HEK293 (cell line): ENCODE measurements around the gene KRT27.

Experiments used
- CTCF ChIA-PET: fragments of 350-600 bp; formaldehyde crosslinking; extraction: SDS; loops from one replicate; lab custom pipeline; 2021; ENCODE audit warnings: antibody characterized with exemption; lab: Yijun Ruan, JAX
- POLR2A ChIA-PET: fragments of 300-600 bp; formaldehyde crosslinking; extraction: SDS; loops from one replicate; lab custom pipeline; 2020; ENCODE audit warnings: antibody characterized with exemption, inconsistent platforms; lab: Yijun Ruan, JAX
- H3K27ac ChIP-seq: fragments of 200-500 bp; sonication (Bioruptor generic); 2 replicates; pipeline ENCODE4 v1.5.1; 2014; ENCODE audit warnings: low read depth, low read length, control low read depth, inconsistent platforms; ENCODE audit errors: extremely low read depth
- H3K36me3 ChIP-seq, 2 experiments: fragments of 200-500 bp in 1 of 2; sonication (Bioruptor generic) in 1 of 2; 1 replicate in 1 of 2; 2 replicates in 1 of 2; pipeline ENCODE4 v1.5.1; 2014 to 2017; ENCODE audit warnings: inconsistent platforms in 2 of 2, low read length in 2 of 2; ENCODE audit not compliant: control insufficient read depth in 2 of 2, insufficient read depth in 1 of 2
- H3K4me1 ChIP-seq: fragments of 200-500 bp; sonication (Bioruptor generic); 2 replicates; pipeline ENCODE4 v1.5.1; 2014; ENCODE audit warnings: mild to moderate bottlenecking, low read length, inconsistent platforms; ENCODE audit not compliant: control insufficient read depth, insufficient read depth
- H3K4me3 ChIP-seq: 2 replicates; pipeline ENCODE4 v1.5.1; 2011; ENCODE audit warnings: low read depth, mild to moderate bottlenecking, control low read depth, low read length, moderate library complexity
- H3K9me3 ChIP-seq: fragments of 200-500 bp; sonication (Bioruptor generic); 2 replicates; pipeline ENCODE4 v1.5.1; 2014; ENCODE audit warnings: low read depth, low read length, inconsistent platforms; ENCODE audit not compliant: control insufficient read depth, insufficient read depth
- FEZF1 ChIP-seq: fragments of 450-650 bp; formaldehyde crosslinking; IDR thresholded peaks from 2 replicates; pipeline ENCODE4 v1.5.1; 2016; ENCODE audit warnings: missing biosample characterization, missing genetic modification characterization
- HOXA7 ChIP-seq: sonication (generic); formaldehyde crosslinking; IDR thresholded peaks from 2 replicates; pipeline ENCODE4 v1.8.1; 2022; ENCODE audit warnings: missing genetic modification reagents, borderline replicate concordance
- OSR2 ChIP-seq: fragments of 450-650 bp; formaldehyde crosslinking; IDR thresholded peaks from 2 replicates; pipeline ENCODE4 v1.5.1; 2016; ENCODE audit warnings: missing biosample characterization, missing genetic modification characterization
- SETDB1 ChIP-seq: IDR thresholded peaks from one replicate; pipeline ENCODE4 v1.6.1; 2017; ENCODE audit warnings: mild to moderate bottlenecking, low read length, moderate library complexity, mixed read lengths; ENCODE audit not compliant: insufficient read length
- ZBTB21 ChIP-seq: fragments of 450-650 bp; formaldehyde crosslinking; IDR thresholded peaks from 2 replicates; pipeline ENCODE4 v1.5.1; 2017; ENCODE audit warnings: missing biosample characterization, missing genetic modification characterization
- ZNF121 ChIP-seq: fragments of 450-650 bp; formaldehyde crosslinking; IDR thresholded peaks from 2 replicates; pipeline ENCODE4 v1.5.1; 2016; ENCODE audit warnings: missing biosample characterization, missing genetic modification characterization
- ZNF2 ChIP-seq: fragments of 450-650 bp; formaldehyde crosslinking; IDR thresholded peaks from 2 replicates; pipeline ENCODE4 v1.5.1; 2016; ENCODE audit warnings: missing biosample characterization, missing genetic modification characterization
- ZNF239 ChIP-seq: fragments of 450-650 bp; formaldehyde crosslinking; IDR thresholded peaks from 2 replicates; pipeline ENCODE4 v1.5.1; 2016; ENCODE audit warnings: missing biosample characterization, missing genetic modification characterization
- ZNF416 ChIP-seq: fragments of 450-650 bp; formaldehyde crosslinking; IDR thresholded peaks from 2 replicates; pipeline ENCODE4 v1.5.1; 2016; ENCODE audit warnings: missing biosample characterization, missing genetic modification characterization
- ZNF433 ChIP-seq: fragments of 450-650 bp; formaldehyde crosslinking; IDR thresholded peaks from 2 replicates; pipeline ENCODE4 v1.5.1; 2016; ENCODE audit warnings: missing biosample characterization, missing genetic modification characterization, low read depth
- ZNF529 ChIP-seq: fragments of 450-650 bp; formaldehyde crosslinking; IDR thresholded peaks from 2 replicates; pipeline ENCODE4 v1.5.1; 2017; ENCODE audit warnings: missing genetic modification characterization, missing biosample characterization; ENCODE audit not compliant: insufficient replicate concordance
- ZNF544 ChIP-seq: fragments of 450-650 bp; formaldehyde crosslinking; IDR thresholded peaks from 2 replicates; pipeline ENCODE4 v1.5.0; 2017; ENCODE audit warnings: missing biosample characterization, missing genetic modification characterization
- ZNF560 ChIP-seq: fragments of 450-650 bp; formaldehyde crosslinking; IDR thresholded peaks from 2 replicates; pipeline ENCODE4 v1.5.1; 2017; ENCODE audit warnings: missing biosample characterization, missing genetic modification characterization, borderline replicate concordance
- ZNF561 ChIP-seq: fragments of 450-650 bp; IDR thresholded peaks from 2 replicates; pipeline ENCODE4 v1.5.1; 2018; ENCODE audit warnings: missing biosample characterization, missing genetic modification characterization, borderline replicate concordance
- ZNF600 ChIP-seq: fragments of 450-650 bp; formaldehyde crosslinking; IDR thresholded peaks from 2 replicates; pipeline ENCODE4 v1.5.1; 2016; ENCODE audit warnings: missing biosample characterization, missing genetic modification characterization
- ZNF792 ChIP-seq: fragments of 450-650 bp; formaldehyde crosslinking; IDR thresholded peaks from 2 replicates; pipeline ENCODE4 v1.5.1; 2016; ENCODE audit warnings: missing biosample characterization, missing genetic modification characterization
- ZXDB ChIP-seq: fragments of 450-650 bp; formaldehyde crosslinking; IDR thresholded peaks from 2 replicates; pipeline ENCODE4 v1.5.1; 2016; ENCODE audit warnings: missing biosample characterization, missing genetic modification characterization
- TF ChIP-seq, protein P1 (sequence below): fragments of 450-650 bp; formaldehyde crosslinking; IDR thresholded peaks from 2 replicates; pipeline ENCODE4 v1.5.1; 2016; ENCODE audit warnings: missing biosample characterization, missing genetic modification characterization
- TF ChIP-seq, protein P2 (sequence below): fragments of 450-650 bp; formaldehyde crosslinking; IDR thresholded peaks from 2 replicates; pipeline ENCODE4 v1.5.1; 2016; ENCODE audit warnings: missing biosample characterization, missing genetic modification characterization
- TF ChIP-seq, protein P3 (sequence below): fragments of 450-650 bp; formaldehyde crosslinking; IDR thresholded peaks from 2 replicates; pipeline ENCODE4 v1.5.1; 2016; ENCODE audit warnings: missing biosample characterization, missing genetic modification characterization
- TF ChIP-seq, protein P4 (sequence below): sonication (generic); formaldehyde crosslinking; IDR thresholded peaks from 2 replicates; pipeline ENCODE4 v1.8.1; 2022; ENCODE audit warnings: mild to moderate bottlenecking, moderate library complexity, missing genetic modification reagents

Gene KRT27

DNA sequence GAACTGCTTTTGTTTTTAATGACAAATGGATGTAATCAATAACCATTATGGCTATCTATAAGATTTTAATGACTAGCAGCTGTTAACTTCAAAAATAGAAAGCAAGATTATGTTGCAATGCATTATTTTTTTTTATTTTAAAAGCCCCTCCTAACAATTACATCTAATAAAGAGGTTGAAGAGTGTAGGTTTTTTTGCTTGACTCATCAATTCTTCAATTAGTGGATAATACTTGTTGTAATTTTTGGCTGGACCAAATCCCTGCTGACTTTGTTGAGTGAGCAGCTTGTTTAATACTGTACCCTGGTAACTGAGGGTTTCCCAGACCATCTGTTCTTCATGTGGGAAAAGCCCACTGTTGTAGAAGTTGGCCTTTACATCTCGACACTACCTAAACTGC lies 51.4 kb downstream of the KRT27 start (continued):
- TF ChIP-seq, protein P1, sequence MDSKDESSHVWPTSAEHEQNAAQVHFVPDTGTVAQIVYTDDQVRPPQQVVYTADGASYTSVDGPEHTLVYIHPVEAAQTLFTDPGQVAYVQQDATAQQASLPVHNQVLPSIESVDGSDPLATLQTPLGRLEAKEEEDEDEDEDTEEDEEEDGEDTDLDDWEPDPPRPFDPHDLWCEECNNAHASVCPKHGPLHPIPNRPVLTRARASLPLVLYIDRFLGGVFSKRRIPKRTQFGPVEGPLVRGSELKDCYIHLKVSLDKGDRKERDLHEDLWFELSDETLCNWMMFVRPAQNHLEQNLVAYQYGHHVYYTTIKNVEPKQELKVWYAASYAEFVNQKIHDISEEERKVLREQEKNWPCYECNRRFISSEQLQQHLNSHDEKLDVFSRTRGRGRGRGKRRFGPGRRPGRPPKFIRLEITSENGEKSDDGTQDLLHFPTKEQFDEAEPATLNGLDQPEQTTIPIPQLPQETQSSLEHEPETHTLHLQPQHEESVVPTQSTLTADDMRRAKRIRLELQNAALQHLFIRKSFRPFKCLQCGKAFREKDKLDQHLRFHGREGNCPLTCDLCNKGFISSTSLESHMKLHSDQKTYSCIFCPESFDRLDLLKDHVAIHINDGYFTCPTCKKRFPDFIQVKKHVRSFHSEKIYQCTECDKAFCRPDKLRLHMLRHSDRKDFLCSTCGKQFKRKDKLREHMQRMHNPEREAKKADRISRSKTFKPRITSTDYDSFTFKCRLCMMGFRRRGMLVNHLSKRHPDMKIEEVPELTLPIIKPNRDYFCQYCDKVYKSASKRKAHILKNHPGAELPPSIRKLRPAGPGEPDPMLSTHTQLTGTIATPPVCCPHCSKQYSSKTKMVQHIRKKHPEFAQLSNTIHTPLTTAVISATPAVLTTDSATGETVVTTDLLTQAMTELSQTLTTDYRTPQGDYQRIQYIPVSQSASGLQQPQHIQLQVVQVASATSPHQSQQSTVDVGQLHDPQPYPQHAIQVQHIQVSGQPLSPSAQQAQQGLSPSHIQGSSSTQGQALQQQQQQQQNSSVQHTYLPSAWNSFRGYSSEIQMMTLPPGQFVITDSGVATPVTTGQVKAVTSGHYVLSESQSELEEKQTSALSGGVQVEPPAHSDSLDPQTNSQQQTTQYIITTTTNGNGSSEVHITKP (tag by site-specific recombination): no peak
- TF ChIP-seq ZNF121 (no peak), ZNF560 (tag by site-specific recombination) (no peak), ZNF600 (tag by site-specific recombination) (no peak), ZNF239 (no peak), ZNF792 (tag by site-specific recombination) (no peak), OSR2 (tag by site-specific recombination) (no peak), ZNF561 (tag by site-specific recombination) (no peak), ZNF529 (tag by site-specific recombination) (no peak), ZBTB21 (tag by site-specific recombination) (no peak), ZNF416 (tag by site-specific recombination) (no peak)
- TF ChIP-seq, protein P2, sequence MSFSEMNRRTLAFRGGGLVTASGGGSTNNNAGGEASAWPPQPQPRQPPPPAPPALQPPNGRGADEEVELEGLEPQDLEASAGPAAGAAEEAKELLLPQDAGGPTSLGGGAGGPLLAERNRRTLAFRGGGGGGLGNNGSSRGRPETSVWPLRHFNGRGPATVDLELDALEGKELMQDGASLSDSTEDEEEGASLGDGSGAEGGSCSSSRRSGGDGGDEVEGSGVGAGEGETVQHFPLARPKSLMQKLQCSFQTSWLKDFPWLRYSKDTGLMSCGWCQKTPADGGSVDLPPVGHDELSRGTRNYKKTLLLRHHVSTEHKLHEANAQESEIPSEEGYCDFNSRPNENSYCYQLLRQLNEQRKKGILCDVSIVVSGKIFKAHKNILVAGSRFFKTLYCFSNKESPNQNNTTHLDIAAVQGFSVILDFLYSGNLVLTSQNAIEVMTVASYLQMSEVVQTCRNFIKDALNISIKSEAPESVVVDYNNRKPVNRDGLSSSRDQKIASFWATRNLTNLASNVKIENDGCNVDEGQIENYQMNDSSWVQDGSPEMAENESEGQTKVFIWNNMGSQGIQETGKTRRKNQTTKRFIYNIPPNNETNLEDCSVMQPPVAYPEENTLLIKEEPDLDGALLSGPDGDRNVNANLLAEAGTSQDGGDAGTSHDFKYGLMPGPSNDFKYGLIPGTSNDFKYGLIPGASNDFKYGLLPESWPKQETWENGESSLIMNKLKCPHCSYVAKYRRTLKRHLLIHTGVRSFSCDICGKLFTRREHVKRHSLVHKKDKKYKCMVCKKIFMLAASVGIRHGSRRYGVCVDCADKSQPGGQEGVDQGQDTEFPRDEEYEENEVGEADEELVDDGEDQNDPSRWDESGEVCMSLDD: no peak

DNA sequence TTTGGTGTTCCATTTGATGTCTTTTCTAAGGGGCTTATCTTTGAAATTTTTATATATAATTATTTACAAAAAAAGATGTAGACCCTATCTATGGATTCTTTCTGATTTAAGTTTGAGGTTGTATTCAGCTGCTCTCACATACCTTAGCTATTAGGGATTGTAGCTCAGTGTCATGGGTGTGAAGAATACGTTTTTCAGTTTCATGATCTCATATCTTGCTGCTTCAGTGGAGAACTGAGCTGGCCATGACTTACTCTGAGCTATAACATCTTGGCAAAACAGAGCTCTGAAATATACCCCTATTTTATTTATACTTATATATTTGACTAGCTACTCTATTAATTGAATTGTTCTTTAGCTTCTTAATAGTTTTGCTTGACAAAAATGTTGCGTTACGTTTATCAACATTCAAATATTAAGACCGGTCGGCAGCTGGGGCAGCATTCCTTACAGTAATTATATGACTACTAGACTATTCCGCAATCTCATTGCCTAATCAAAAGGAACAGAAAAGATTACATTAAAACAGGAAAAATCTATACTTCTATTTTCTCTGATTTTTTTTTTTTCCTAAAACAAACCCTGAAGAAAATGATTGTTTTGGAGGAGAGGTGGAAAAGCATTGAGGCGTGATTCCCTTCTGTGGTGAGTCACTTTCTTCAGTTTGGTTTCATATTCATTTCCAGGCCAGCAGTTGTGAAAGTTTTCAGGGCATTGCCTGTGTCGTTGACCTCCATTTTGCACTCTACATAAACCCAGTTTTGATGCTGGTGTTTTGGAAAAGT lies 54.7 kb downstream of the KRT27 start:
- H3K27ac ChIP-seq: no peak overlapping the region

More for the DNA sequence above, 54.7 kb downstream of the KRT27 start:
- no peaks in the 10 kb centered on the region for H3K36me3 ChIP-seq
- H3K9me3 ChIP-seq: no peaks in the 10 kb centered on the region
- H3K4me1 ChIP-seq: no peaks in the 10 kb centered on the region
- TF ChIP-seq HOXA7 (CRISPR knock-in tag) (no peak), ZXDB (tag by site-specific recombination) (no peak), FEZF1 (tag by site-specific recombination) (no peak), ZNF2 (tag by site-specific recombination) (no peak), ZNF544 (tag by site-specific recombination) (no peak), SETDB1 (no peak), ZNF433 (no peak)
- TF ChIP-seq, protein P3, sequence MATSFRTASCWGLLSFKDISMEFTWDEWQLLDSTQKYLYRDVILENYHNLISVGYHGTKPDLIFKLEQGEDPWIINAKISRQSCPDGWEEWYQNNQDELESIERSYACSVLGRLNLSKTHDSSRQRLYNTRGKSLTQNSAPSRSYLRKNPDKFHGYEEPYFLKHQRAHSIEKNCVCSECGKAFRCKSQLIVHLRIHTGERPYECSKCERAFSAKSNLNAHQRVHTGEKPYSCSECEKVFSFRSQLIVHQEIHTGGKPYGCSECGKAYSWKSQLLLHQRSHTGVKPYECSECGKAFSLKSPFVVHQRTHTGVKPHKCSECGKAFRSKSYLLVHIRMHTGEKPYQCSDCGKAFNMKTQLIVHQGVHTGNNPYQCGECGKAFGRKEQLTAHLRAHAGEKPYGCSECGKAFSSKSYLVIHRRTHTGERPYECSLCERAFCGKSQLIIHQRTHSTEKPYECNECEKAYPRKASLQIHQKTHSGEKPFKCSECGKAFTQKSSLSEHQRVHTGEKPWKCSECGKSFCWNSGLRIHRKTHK (tag by site-specific recombination): no peak
- TF ChIP-seq, protein P4, sequence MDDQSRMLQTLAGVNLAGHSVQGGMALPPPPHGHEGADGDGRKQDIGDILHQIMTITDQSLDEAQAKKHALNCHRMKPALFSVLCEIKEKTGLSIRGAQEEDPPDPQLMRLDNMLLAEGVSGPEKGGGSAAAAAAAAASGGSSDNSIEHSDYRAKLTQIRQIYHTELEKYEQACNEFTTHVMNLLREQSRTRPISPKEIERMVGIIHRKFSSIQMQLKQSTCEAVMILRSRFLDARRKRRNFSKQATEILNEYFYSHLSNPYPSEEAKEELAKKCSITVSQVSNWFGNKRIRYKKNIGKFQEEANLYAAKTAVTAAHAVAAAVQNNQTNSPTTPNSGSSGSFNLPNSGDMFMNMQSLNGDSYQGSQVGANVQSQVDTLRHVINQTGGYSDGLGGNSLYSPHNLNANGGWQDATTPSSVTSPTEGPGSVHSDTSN (CRISPR knock-in tag): no peak
- TF ChIP-seq, all 188 proteins: peak for 0
- H3K4me3 ChIP-seq: no peak overlapping the region
- ChIA-PET CTCF (interaction anchor here (0.6 to 1.3 kb wide), 7 partner anchors 13 to 112 kb away, joined by 3 to 7 read pairs (median 5); no protein-coding TSS in a partner anchor), POLR2A (no interaction called here)
